H1 (cell line): Measurements from ENCODE around the gene DHRS1. TPM values are rescaled to one million over a fixed set of nuclear protein-coding genes. Genes with fewer than 3 reads are reported as not detected.

Experiments
- CTCF ChIA-PET: fragments of 300-600 bp; sonication (Branson Sonifier 250); formaldehyde crosslinking; loops from one replicate; lab custom pipeline; 2021; ENCODE audit not compliant: partially characterized antibody; lab: Charles Lee
- POLR2A ChIA-PET: fragments of 300-600 bp; sonication (Branson Sonifier 250); formaldehyde crosslinking; loops from one replicate; lab custom pipeline; 2021; ENCODE audit warnings: inconsistent platforms; ENCODE audit not compliant: partially characterized antibody; lab: Charles Lee
- DNase-seq, 2 experiments: peaks; one replicate each; pipeline versions ENCODE4 v3.0.0 to v3.0.0-alpha.2; 2010 to 2022; ENCODE audit warnings: low spot score in 2 of 2, low read depth in 1 of 2, mixed read lengths in 1 of 2
- FAIRE-seq: peaks from 2 replicates; lab custom pipeline; 2011; peaks lifted over from hg19 to GRCh38; lab: Jason Lieb, UNC
- H2AFZ ChIP-seq: 2 replicates; pipeline ENCODE4 v1.8.1; 2012; ENCODE audit warnings: low read length, inconsistent platforms
- H2AK5ac ChIP-seq: 2 replicates; pipeline ENCODE4 v1.6.1; 2013; ENCODE audit warnings: low read depth, low read length
- H2BK120ac ChIP-seq: replicated peaks from 2 replicates; pipeline ENCODE3; 2013; ENCODE audit warnings: low read depth, low read length, inconsistent platforms
- H2BK12ac ChIP-seq: 2 replicates; pipeline ENCODE4 v1.6.1; 2013; ENCODE audit warnings: low read depth, low read length
- H2BK15ac ChIP-seq: 2 replicates; pipeline ENCODE4 v1.6.1; 2013; ENCODE audit warnings: low read length
- H2BK20ac ChIP-seq: 2 replicates; pipeline ENCODE4 v1.6.1; 2013; ENCODE audit warnings: low read length
- H2BK5ac ChIP-seq: 2 replicates; pipeline ENCODE4 v1.6.1; 2013; ENCODE audit warnings: low read depth, low read length
- H3K14ac ChIP-seq: 2 replicates; pipeline ENCODE4 v1.6.1; 2013; ENCODE audit warnings: inconsistent platforms; ENCODE audit not compliant: insufficient read length
- H3K18ac ChIP-seq: 2 replicates; pipeline ENCODE4 v1.6.1; 2013; ENCODE audit warnings: low read length; ENCODE audit errors: extremely low read depth
- H3K23ac ChIP-seq: 2 replicates; pipeline ENCODE4 v1.6.1; 2013; ENCODE audit warnings: inconsistent platforms; ENCODE audit not compliant: insufficient read length
- H3K23me2 ChIP-seq: 2 replicates; pipeline ENCODE4 v1.6.1; 2013; ENCODE audit warnings: low read depth, low read length
- H3K27ac ChIP-seq: 2 replicates; pipeline ENCODE4 v1.6.1; 2011; ENCODE audit warnings: low read depth, low read length, inconsistent platforms
- H3K27me3 ChIP-seq, 4 experiments: replicated peaks in 1 of 4; 1 replicate in 1 of 4; 2 replicates in 3 of 4; pipeline versions ENCODE4 v1.6.1 to v1.8.1; 2011 to 2013; ENCODE audit warnings: low read length in 3 of 4, mild to moderate bottlenecking in 3 of 4, inconsistent platforms in 2 of 4, mixed read lengths in 2 of 4, moderate library complexity in 1 of 4; ENCODE audit not compliant: control insufficient read depth in 3 of 4, insufficient read depth in 3 of 4; ENCODE audit errors: extremely low read depth in 1 of 4
- H3K36me3 ChIP-seq, 4 experiments: 2 replicates each; pipeline versions ENCODE4 v1.6.1 to v1.8.1; 2011 to 2013; ENCODE audit warnings: mild to moderate bottlenecking in 4 of 4, low read length in 3 of 4, moderate library complexity in 2 of 4, control low read depth in 1 of 4, inconsistent platforms in 1 of 4; ENCODE audit not compliant: insufficient read depth in 4 of 4, control insufficient read depth in 2 of 4
- H3K4ac ChIP-seq: replicated peaks from 2 replicates; pipeline ENCODE3; 2013; ENCODE audit warnings: low read length, low read depth, mixed read lengths, inconsistent platforms; ENCODE audit not compliant: insufficient read length
- H3K4me1 ChIP-seq, 4 experiments: replicated peaks in 1 of 4; 1 replicate in 1 of 4; 2 replicates in 3 of 4; pipeline versions ENCODE4 v1.6.1 to v1.8.1; 2011 to 2013; ENCODE audit warnings: low read length in 3 of 4, inconsistent platforms in 2 of 4, mixed read lengths in 1 of 4; ENCODE audit not compliant: insufficient read depth in 4 of 4, control insufficient read depth in 3 of 4
- H3K4me2 ChIP-seq, 2 experiments: 2 replicates each; pipeline versions ENCODE4 v1.6.1 to v1.8.1; 2011 to 2013; ENCODE audit warnings: low read depth in 2 of 2, low read length in 2 of 2, control low read depth in 1 of 2, inconsistent platforms in 1 of 2, mild to moderate bottlenecking in 1 of 2; ENCODE audit not compliant: insufficient read depth in 1 of 2
- H3K4me3 ChIP-seq, 4 experiments: fragments of 200-600, 300-600 bp in 1 of 4; sonication (generic), shearing (Covaris generic), sonication (Bioruptor Twin) in 1 of 4; 2 replicates each; pipeline versions ENCODE4 v1.5.1 to v1.8.1; 2011 to 2016; ENCODE audit warnings: low read length in 4 of 4, low read depth in 3 of 4, control low read depth in 2 of 4, inconsistent platforms in 2 of 4, mild to moderate bottlenecking in 2 of 4, mixed read lengths in 1 of 4, moderate library complexity in 1 of 4; ENCODE audit not compliant: insufficient read depth in 2 of 4; ENCODE audit errors: extremely low read depth in 1 of 4
- H3K56ac ChIP-seq: replicated peaks from 2 replicates; pipeline ENCODE3; 2013; ENCODE audit warnings: low read depth, mild to moderate bottlenecking, mixed read lengths, low read length, inconsistent platforms; ENCODE audit not compliant: insufficient read length
- H3K79me1 ChIP-seq: 2 replicates; pipeline ENCODE4 v1.6.1; 2013; ENCODE audit warnings: low read depth, low read length, control low read depth
- H3K79me2 ChIP-seq, 2 experiments: 2 replicates each; pipeline versions ENCODE4 v1.6.1 to v1.8.1; 2012 to 2013; ENCODE audit warnings: low read length in 2 of 2, mild to moderate bottlenecking in 2 of 2, inconsistent platforms in 1 of 2; ENCODE audit not compliant: insufficient read depth in 2 of 2, control insufficient read depth in 1 of 2
- H3K9ac ChIP-seq, 4 experiments: replicated peaks in 1 of 4; 1 replicate in 1 of 4; 2 replicates in 3 of 4; pipeline versions ENCODE4 v1.6.1 to v1.8.1; 2011 to 2013; ENCODE audit warnings: low read depth in 3 of 4, low read length in 3 of 4, control low read depth in 2 of 4, mild to moderate bottlenecking in 2 of 4, moderate library complexity in 2 of 4, inconsistent platforms in 1 of 4; ENCODE audit errors: extremely low read depth in 1 of 4
- H3K9me3 ChIP-seq, 2 experiments: 2 replicates each; pipeline versions ENCODE4 v1.6.1 to v1.8.1; 2012 to 2013; ENCODE audit warnings: mild to moderate bottlenecking in 2 of 2, moderate library complexity in 2 of 2, control low read depth in 1 of 2, inconsistent platforms in 1 of 2, low read depth in 1 of 2, low read length in 1 of 2, mixed read lengths in 1 of 2; ENCODE audit not compliant: insufficient read depth in 2 of 2
- H4K20me1 ChIP-seq, 2 experiments: replicated peaks in 1 of 2; 2 replicates each; pipeline versions ENCODE3 to v1.8.1; 2011 to 2013; ENCODE audit warnings: inconsistent platforms in 2 of 2, low read length in 2 of 2, mild to moderate bottlenecking in 1 of 2; ENCODE audit not compliant: insufficient read depth in 2 of 2, control insufficient read depth in 1 of 2
- H4K5ac ChIP-seq: 2 replicates; pipeline ENCODE4 v1.6.1; 2013; ENCODE audit warnings: low read length, low read depth, mixed read lengths, inconsistent platforms; ENCODE audit not compliant: insufficient read length
- H4K8ac ChIP-seq: 2 replicates; pipeline ENCODE4 v1.8.0; 2013; ENCODE audit warnings: mild to moderate bottlenecking, moderate library complexity, low read length, inconsistent platforms; ENCODE audit not compliant: insufficient read depth; ENCODE audit errors: extremely low read depth
- H4K91ac ChIP-seq: replicated peaks from 2 replicates; pipeline ENCODE3; 2013; ENCODE audit warnings: low read length, mixed read lengths, inconsistent platforms; ENCODE audit not compliant: insufficient read length
- CEBPB ChIP-seq: IDR thresholded peaks from 2 replicates; pipeline ENCODE4 v1.6.1; 2012; ENCODE audit warnings: low read depth, low read length
- CTCF ChIP-seq, 3 experiments: IDR thresholded peaks; 1 replicate in 2 of 3; 2 replicates in 1 of 3; pipeline versions ENCODE4 v1.5.1 to v1.6.1; 2011; ENCODE audit warnings: low read length in 3 of 3, mild to moderate bottlenecking in 3 of 3, inconsistent platforms in 2 of 3, low read depth in 1 of 3, moderate library complexity in 1 of 3; ENCODE audit not compliant: insufficient read depth in 1 of 3; ENCODE audit errors: control extremely low read depth in 1 of 3
- RAD21 ChIP-seq, 2 experiments: IDR thresholded peaks in 1 of 2; conservative IDR thresholded peaks in 1 of 2; 2 replicates each; pipeline ENCODE4 v1.6.1; 2011; ENCODE audit warnings: low read depth in 2 of 2, low read length in 2 of 2, improper control_type of control experiment in 1 of 2, inconsistent platforms in 1 of 2, mild to moderate bottlenecking in 1 of 2, moderate library complexity in 1 of 2
- WGBS, 2 experiments: shearing (Covaris generic) in 1 of 2; methylation state at CpG; one replicate each; pipeline versions ENCODE4 v1.1.6 to v1.1.7; 2013 to 2015; ENCODE audit warnings: low lambda C conversion rate in 2 of 2, mixed read lengths in 2 of 2, inconsistent platforms in 1 of 2, low coverage in 1 of 2, missing lambda C conversion rate in 1 of 2; ENCODE audit not compliant: insufficient replicate concordance in 2 of 2, insufficient coverage in 1 of 2, insufficient read length in 1 of 2; ENCODE audit errors: extremely low coverage in 1 of 2, missing lambda C conversion rate in 1 of 2; 5-methylcytosine and 5-hydroxymethylcytosine counted together
- polyA plus RNA-seq, 7 experiments: library from polyadenylated mRNA; depleted of rRNA in 3 of 7; stranded (reverse) in 5 of 7; unstranded in 2 of 7; fragments of >200 nt in 5 of 7; fragments of 200-250 nt in 2 of 7; gene quantifications; 1 replicate in 5 of 7; 2 replicates in 1 of 7; 4 replicates in 1 of 7; pipeline versions ENCODE4 v1.2.1 to v1.2.3, GENCODE V29; 2011 to 2013; ENCODE audit warnings: missing spikeins in 2 of 7, mixed read lengths in 2 of 7
- total RNA-seq: library from RNA; stranded (reverse); fragmentation: NEBNext Ultra II Directional; extraction: Animal tissue kit (Norgen Biotek cat#: 25700); gene quantifications from 2 replicates; pipeline ENCODE4 v1.2.1, GENCODE V29; 2021

Gene DHRS1
- total and polyA plus RNA-seq, 2 of the 8 experiments (the other 6 are each of a cell fraction or from before 2014, with no cell fraction given): 8.8 to 31.7 TPM

GRCh38 chr14:24297190-24297964 is 2.2 kb downstream of the DHRS1 start:
- H3K27ac ChIP-seq: no peak overlapping the region
- H3K4ac ChIP-seq: no peak overlapping the region
- H3K23me2 ChIP-seq: peaks cover 4% of the 10 kb centered on the region; the same call in 1 of the 2 replicates
- H3K56ac ChIP-seq: no peak overlapping the region
- H3K4me1 ChIP-seq: peaks cover 0 to 7% (median 4%) of the 10 kb centered on the region in 4 experiments; a peak in 5 of 7 replicates
- peak; percentile 22 to 35; a peak in 2 of 4 replicates for TF ChIP-seq RAD21 (IDR thresholded peaks at IDR 0.05 in 1 of 2, conservative IDR thresholded peaks at IDR 0.05 in 1 of 2; ENCODE audit: low read depth in 2 of 2, low read length in 2 of 2)
- no peak for TF ChIP-seq CEBPB
- peak in 2 of 3 experiments; percentile 61 to 68; a peak in 3 of 4 replicates for TF ChIP-seq CTCF (IDR thresholded peaks at IDR 0.05; ENCODE audit: control extremely low read depth in 1 of 3, insufficient read depth in 1 of 3, low read depth in 1 of 3, low read length in 3 of 3)
- H4K20me1 ChIP-seq: peaks cover 1 to 2% of the 10 kb centered on the region in 2 experiments
- no peaks in the 10 kb centered on the region; a peak in 1 of 4 replicates for H3K9me3 ChIP-seq
- no peaks in the 10 kb centered on the region for H3K27me3 ChIP-seq
- H2BK5ac ChIP-seq: no peak overlapping the region
- POLR2A ChIA-PET: interaction anchor here (0.6 to 6.1 kb wide), 16 partner anchors 10 to 102 kb away, joined by 3 to 50 read pairs (median 4); partner anchors contain the start of genes CHMP4A, CIDEB, GMPR2 and LTB4R
- no peak overlapping the region for H2BK20ac ChIP-seq
- H3K9ac ChIP-seq: no peak overlapping the region; a peak in 1 of 7 replicates
- no peak overlapping the region for H3K14ac ChIP-seq
- 64% methylated on average over 5 of the region's 5 CpGs; no CpG with 5 or more reads in 1 of the 2 experiments for WGBS, 2 experiments
- H2BK15ac ChIP-seq: no peak overlapping the region
- H3K18ac ChIP-seq: no peak overlapping the region
- no peak overlapping the region for H4K5ac ChIP-seq
- H3K79me1 ChIP-seq: peaks cover 5% of the 10 kb centered on the region; the same call in 1 of the 2 replicates
- H3K79me2 ChIP-seq: peaks cover 4 to 13% of the 10 kb centered on the region in 2 experiments; a peak in 2 of 4 replicates
- no peak overlapping the region for H2BK12ac ChIP-seq
- H3K23ac ChIP-seq: no peak overlapping the region
- no peak overlapping the region for H2AFZ ChIP-seq
- H3K4me2 ChIP-seq: no peak overlapping the region
- no peak for FAIRE-seq
- no peak overlapping the region for H4K91ac ChIP-seq
- H3K36me3 ChIP-seq: peaks cover 9 to 17% (median 11%) of the 10 kb centered on the region in 4 experiments; a peak in 7 of 8 replicates
- CTCF ChIA-PET: interaction anchor here (0.6 to 9.0 kb wide), 34 partner anchors 11 to 1040 kb away, joined by 3 to 163 read pairs (median 5); partner anchors contain the start of genes CIDEB, GMPR2, IPO4 and KHNYN
- DNase-seq: no peak
- no peak overlapping the region for H2AK5ac ChIP-seq
- no peak overlapping the region for H4K8ac ChIP-seq
- no peak overlapping the region for H2BK120ac ChIP-seq
- H3K4me3 ChIP-seq: no peak overlapping the region
